Esophagus muscularis mucosa (tissue), 4 donors: ENCODE data around the gene ANKRD29. TPM values are rescaled to one million over a fixed set of nuclear protein-coding genes. Genes with fewer than 3 reads are reported as not detected.

ENCODE experiments used
- DNase-seq: peaks from one replicate; pipeline ENCODE4 v3.0.0-alpha.2; 2017; ENCODE audit errors: extremely low spot score
- H3K27ac ChIP-seq, 4 donors: fragments of 200-600 bp; sonication (generic); replicated peaks in 1 of 4; 1 replicate in 3 of 4; 2 replicates in 1 of 4; pipeline ENCODE4 v1.5.1; 2016 to 2019; ENCODE audit warnings: mild to moderate bottlenecking in 1 of 4
- H3K27me3 ChIP-seq, 4 donors: fragments of 200-600 bp; sonication (generic); one replicate each; pipeline versions ENCODE4 v1.5.1 to v1.6.0; 2016 to 2019
- H3K36me3 ChIP-seq, 4 donors: fragments of 200-600 bp; sonication (generic); one replicate each; pipeline ENCODE4 v1.5.1; 2016 to 2019
- H3K4me1 ChIP-seq, 4 donors: fragments of 200-600 bp; sonication (generic); one replicate each; pipeline ENCODE4 v1.5.1; 2016 to 2019
- H3K4me3 ChIP-seq, 4 donors: fragments of 200-600 bp; sonication (generic); 1 replicate in 2 of 4; 2 replicates in 2 of 4; pipeline ENCODE4 v1.5.1; 2016 to 2019; ENCODE audit warnings: mild to moderate bottlenecking in 4 of 4, moderate library complexity in 1 of 4
- H3K9me3 ChIP-seq, 4 donors: fragments of 200-600 bp; sonication (generic); 1 replicate in 3 of 4; 2 replicates in 1 of 4; pipeline ENCODE4 v1.5.1; 2016 to 2019
- EP300 ChIP-seq: sonication (generic); formaldehyde crosslinking; IDR thresholded peaks from one replicate; pipeline ENCODE4 v1.6.1; 2017; ENCODE audit warnings: antibody characterized with exemption
- POLR2A ChIP-seq: fragments of 450-650 bp; IDR thresholded peaks from one replicate; pipeline ENCODE4 v1.6.1; 2017; ENCODE audit warnings: antibody characterized with exemption, moderate library complexity, mild to moderate bottlenecking, low read depth
- POLR2AphosphoS5 ChIP-seq, 2 donors: sonication (generic); formaldehyde crosslinking; IDR thresholded peaks; one replicate each; pipeline ENCODE4 v1.6.1; 2017; ENCODE audit warnings: antibody characterized with exemption in 2 of 2
- WGBS: methylation state at CpG from one replicate; pipeline ENCODE4 v1.1.5; 2018; 5-methylcytosine and 5-hydroxymethylcytosine counted together
- intact Hi-C: fragments of 100-400 bp; cut with DNase I; formaldehyde crosslinking; loops from one replicate; pipeline ENCODE4 v1.15.1; 2023
- total RNA-seq, 4 donors: library from RNA; depleted of rRNA; stranded (reverse); fragments of >200 nt; gene quantifications; one replicate each; pipeline versions ENCODE4 v1.1.0 to v1.2.1, GENCODE V29; 2016
- TF ChIP-seq, protein P1 (sequence below), 3 experiments: fragments of 200-600 bp in 2 of 3; fragments of 450-650 bp in 1 of 3; sonication (generic) in 2 of 3; IDR thresholded peaks; one replicate each; pipeline ENCODE4 v1.5.1; 2017 to 2019; ENCODE audit warnings: antibody characterized with exemption in 3 of 3, mild to moderate bottlenecking in 2 of 3, moderate library complexity in 1 of 3

The ANKRD29 gene
- total RNA-seq, 4 donors from 2014 or later, result 7.8 to 14.4 (median 10.9) TPM

DNA sequence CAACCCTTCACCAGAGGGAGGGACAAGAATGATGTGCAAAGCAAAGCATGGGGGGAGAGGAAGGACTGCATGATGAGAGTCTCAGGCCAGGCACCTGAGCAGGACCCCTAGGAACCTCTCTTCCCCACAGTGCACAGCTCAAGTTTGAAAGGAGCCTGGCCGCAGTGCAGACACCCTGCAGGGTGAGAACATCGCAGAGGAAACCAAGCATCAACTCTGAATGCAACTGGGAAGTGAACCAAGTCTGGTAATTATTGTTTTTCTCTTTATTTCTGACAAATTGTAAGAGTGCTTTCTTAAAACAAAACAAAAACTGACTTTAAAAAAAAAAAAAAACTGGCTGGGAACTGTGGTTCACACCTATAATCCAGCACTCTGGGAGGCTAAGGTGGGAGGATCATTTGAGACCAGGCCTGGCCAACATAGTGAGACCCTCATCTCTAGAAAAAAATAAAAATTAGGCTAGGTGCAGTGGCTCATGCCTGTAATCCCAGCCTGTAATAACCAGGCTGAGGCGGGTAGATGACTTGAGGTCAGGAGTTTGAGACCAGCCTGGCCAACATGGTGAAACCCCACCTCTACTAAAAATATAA, 91.7 kb downstream of the ANKRD29 start:
- intact Hi-C loops, result no loop called here
- Histone ChIP-seq H3K4me1 (peaks cover 18 to 26% (median 21%) of the 10 kb centered on the region in 4 donors), H3K4me3 (no peak overlapping the region), H3K9me3 (no peaks in the 10 kb centered on the region), H3K27ac (no peak overlapping the region), H3K27me3 (no peaks in the 10 kb centered on the region), H3K36me3 (peaks cover 6 to 86% (median 67%) of the 10 kb centered on the region in 4 donors)
- TF ChIP-seq POLR2A, result no peak
- TF ChIP-seq POLR2AphosphoS5 (IDR thresholded peaks at IDR 0.05), result no peak
- TF ChIP-seq EP300, result no peak
- TF ChIP-seq, protein P1, sequence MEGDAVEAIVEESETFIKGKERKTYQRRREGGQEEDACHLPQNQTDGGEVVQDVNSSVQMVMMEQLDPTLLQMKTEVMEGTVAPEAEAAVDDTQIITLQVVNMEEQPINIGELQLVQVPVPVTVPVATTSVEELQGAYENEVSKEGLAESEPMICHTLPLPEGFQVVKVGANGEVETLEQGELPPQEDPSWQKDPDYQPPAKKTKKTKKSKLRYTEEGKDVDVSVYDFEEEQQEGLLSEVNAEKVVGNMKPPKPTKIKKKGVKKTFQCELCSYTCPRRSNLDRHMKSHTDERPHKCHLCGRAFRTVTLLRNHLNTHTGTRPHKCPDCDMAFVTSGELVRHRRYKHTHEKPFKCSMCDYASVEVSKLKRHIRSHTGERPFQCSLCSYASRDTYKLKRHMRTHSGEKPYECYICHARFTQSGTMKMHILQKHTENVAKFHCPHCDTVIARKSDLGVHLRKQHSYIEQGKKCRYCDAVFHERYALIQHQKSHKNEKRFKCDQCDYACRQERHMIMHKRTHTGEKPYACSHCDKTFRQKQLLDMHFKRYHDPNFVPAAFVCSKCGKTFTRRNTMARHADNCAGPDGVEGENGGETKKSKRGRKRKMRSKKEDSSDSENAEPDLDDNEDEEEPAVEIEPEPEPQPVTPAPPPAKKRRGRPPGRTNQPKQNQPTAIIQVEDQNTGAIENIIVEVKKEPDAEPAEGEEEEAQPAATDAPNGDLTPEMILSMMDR (IDR thresholded peaks at IDR 0.05), result no peak
- DNase-seq, result no peak
- 83% methylated on average over 3 of the region's 3 CpGs for WGBS

DNA sequence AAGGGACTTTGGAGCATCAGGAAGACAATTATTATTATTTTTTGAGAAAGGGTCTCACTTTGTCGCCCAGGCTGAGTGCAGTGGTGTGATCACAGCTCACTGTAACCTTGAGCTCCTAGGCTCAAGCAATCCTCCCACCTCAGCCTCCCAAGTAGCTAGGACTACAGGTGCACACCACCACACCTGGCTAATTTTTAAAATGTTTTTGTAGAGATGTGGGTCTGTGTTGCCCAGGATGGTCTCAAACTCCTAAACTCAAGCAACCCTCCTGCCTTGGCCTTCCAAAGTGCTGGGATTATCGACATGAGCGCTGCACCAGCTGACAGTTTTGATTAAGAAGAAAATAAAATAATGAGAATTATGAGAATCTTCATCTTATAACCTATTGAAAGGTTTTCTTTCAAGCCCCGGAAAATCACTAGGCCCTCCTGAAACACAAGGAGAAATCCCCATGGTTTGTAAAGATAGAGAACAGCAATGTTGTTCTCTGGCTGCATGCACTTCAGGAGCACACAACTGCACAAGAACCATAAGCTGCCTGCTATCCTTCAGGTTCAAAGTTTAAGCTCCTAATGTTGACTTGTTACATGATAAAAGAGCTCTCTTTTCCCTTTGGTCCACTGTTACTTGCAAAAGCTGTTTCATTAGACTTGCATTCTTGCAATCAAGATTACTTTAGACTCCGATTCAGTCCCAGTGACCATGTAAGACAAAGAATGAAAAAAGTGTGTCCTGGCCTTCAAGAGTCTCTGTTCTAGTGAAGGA, 93.2 kb downstream of the ANKRD29 start:
- H3K36me3 ChIP-seq, result peaks cover 6 to 91% (median 69%) of the 10 kb centered on the region in 4 donors
- H3K9me3 ChIP-seq, result no peaks in the 10 kb centered on the region
- TF ChIP-seq, protein P1 (IDR thresholded peaks at IDR 0.05), result no peak
- TF ChIP-seq POLR2AphosphoS5 (IDR thresholded peaks at IDR 0.05) (no peak), EP300 (no peak), POLR2A (no peak)
- H3K27me3 ChIP-seq, result no peaks in the 10 kb centered on the region
- peaks cover 9 to 16% (median 12%) of the 10 kb centered on the region in 4 donors for H3K4me1 ChIP-seq
- 94% methylated on average over 5 of the region's 5 CpGs for WGBS
- no peak overlapping the region for H3K27ac ChIP-seq
- intact Hi-C loops, result no loop called here
- DNase-seq, result no peak
- H3K4me3 ChIP-seq, result no peak overlapping the region

GRCh38 chr18:23568281-23569138, 94.2 kb downstream of the ANKRD29 start:
- peaks cover under 1 to 8% (median 4%) of the 10 kb centered on the region in 4 donors for H3K4me1 ChIP-seq
- no peak overlapping the region for H3K4me3 ChIP-seq
- H3K27me3 ChIP-seq, result no peaks in the 10 kb centered on the region
- H3K36me3 ChIP-seq, result peaks cover 6 to 100% (median 78%) of the 10 kb centered on the region in 4 donors
- no peak for DNase-seq
- no peak overlapping the region for H3K27ac ChIP-seq
- intact Hi-C loops, result no loop called here
- TF ChIP-seq POLR2A, result no peak
- TF ChIP-seq, protein P1 (IDR thresholded peaks at IDR 0.05), result no peak
- no peak for TF ChIP-seq POLR2AphosphoS5 (IDR thresholded peaks at IDR 0.05)
- TF ChIP-seq EP300, result no peak
- H3K9me3 ChIP-seq, result no peaks in the 10 kb centered on the region
- 77% methylated on average over 7 of the region's 7 CpGs for WGBS

GRCh38 chr18:23567671-23568070, 95.0 kb downstream of the ANKRD29 start:
- no peaks in the 10 kb centered on the region for H3K9me3 ChIP-seq
- DNase-seq, result no peak
- peaks cover 0 to 3% (median 0%) of the 10 kb centered on the region in 4 donors for H3K4me1 ChIP-seq
- WGBS, result 86% methylated on average over 3 of the region's 3 CpGs
- intact Hi-C loops, result no loop called here
- no peak overlapping the region for H3K27ac ChIP-seq
- TF ChIP-seq POLR2A, result no peak
- no peak for TF ChIP-seq POLR2AphosphoS5 (IDR thresholded peaks at IDR 0.05)
- TF ChIP-seq, protein P1 (IDR thresholded peaks at IDR 0.05), result no peak
- no peak for TF ChIP-seq EP300
- peaks cover 6 to 99% (median 83%) of the 10 kb centered on the region in 4 donors for H3K36me3 ChIP-seq
- no peak overlapping the region for H3K4me3 ChIP-seq
- H3K27me3 ChIP-seq, result no peaks in the 10 kb centered on the region
